MM.1S (cell line): ENCODE measurements around the gene CHERP.
"Not testable (repeated sequence)": the region's sequence is repeated elsewhere in the genome, so short reads cannot be mapped to it uniquely, and the experiment has no call there.

Experiments used
- DNase-seq: peaks from one replicate; pipeline ENCODE4 v3.0.0-alpha.2; 2015
- H2AFZ ChIP-seq: fragments of 300-600 bp; sonication (generic); 2 replicates; pipeline ENCODE4 v1.6.0; 2016; ENCODE audit warnings: antibody characterized with exemption, low read length
- H3F3A ChIP-seq: fragments of 300-600 bp; sonication (generic); 2 replicates; pipeline ENCODE4 v1.6.1; 2016; ENCODE audit warnings: mild to moderate bottlenecking, antibody characterized with exemption, low read length, moderate library complexity, mixed read lengths; ENCODE audit not compliant: insufficient read depth
- H3K27ac ChIP-seq: fragments of 300-600 bp; sonication (generic); 2 replicates; pipeline ENCODE4 v1.5.1; 2016; ENCODE audit warnings: mild to moderate bottlenecking, low read length
- H3K27me3 ChIP-seq: fragments of 300-600 bp; sonication (generic); replicated peaks from 2 replicates; pipeline ENCODE4 v1.6.0; 2016; ENCODE audit warnings: low read length; ENCODE audit not compliant: insufficient read depth
- H3K36me3 ChIP-seq: fragments of 300-600 bp; sonication (generic); replicated peaks from 2 replicates; pipeline ENCODE4 v1.6.1; 2016; ENCODE audit warnings: mild to moderate bottlenecking, low read length, mixed read lengths; ENCODE audit not compliant: insufficient read depth
- H3K4me1 ChIP-seq: fragments of 300-600 bp; sonication (generic); 2 replicates; pipeline ENCODE4 v1.6.1; 2016; ENCODE audit warnings: low read length, mixed read lengths
- H3K4me2 ChIP-seq: fragments of 300-600 bp; sonication (generic); 2 replicates; pipeline ENCODE4 v1.6.0; 2016; ENCODE audit warnings: low read depth, low read length
- H3K4me3 ChIP-seq: fragments of 300-600 bp; sonication (generic); 2 replicates; pipeline ENCODE4 v1.5.1; 2016; ENCODE audit warnings: low read length, mixed read lengths
- H3K79me2 ChIP-seq: fragments of 300-600 bp; sonication (generic); 2 replicates; pipeline ENCODE4 v1.6.1; 2016; ENCODE audit warnings: mixed run types, low read length, mixed read lengths
- H3K9ac ChIP-seq: fragments of 300-600 bp; sonication (generic); 2 replicates; pipeline ENCODE4 v1.6.1; 2016; ENCODE audit warnings: low read length, mixed read lengths
- H3K9me2 ChIP-seq: fragments of 300-600 bp; sonication (generic); replicated peaks from 2 replicates; pipeline ENCODE4 v1.6.1; 2016; ENCODE audit warnings: mild to moderate bottlenecking, low read length, mixed read lengths; ENCODE audit not compliant: insufficient read depth
- H3K9me3 ChIP-seq: fragments of 300-600 bp; sonication (generic); replicated peaks from 2 replicates; pipeline ENCODE4 v1.6.1; 2016; ENCODE audit warnings: mild to moderate bottlenecking, low read length, mixed read lengths; ENCODE audit not compliant: insufficient read depth
- H4K20me1 ChIP-seq: fragments of 300-600 bp; sonication (generic); 2 replicates; pipeline ENCODE4 v1.6.1; 2016; ENCODE audit warnings: mild to moderate bottlenecking, low read length, moderate library complexity, mixed read lengths; ENCODE audit not compliant: insufficient read depth
- EZH2 ChIP-seq: fragments of 300-600 bp; sonication (generic); optimal IDR thresholded peaks from 2 replicates; pipeline ENCODE3; 2017; ENCODE audit warnings: low read depth, mild to moderate bottlenecking, antibody characterized with exemption, low read length, mixed read lengths
- EZH2phosphoT487 ChIP-seq: fragments of 300-600 bp; sonication (generic); IDR thresholded peaks from 2 replicates; pipeline ENCODE4 v1.6.1; 2018; ENCODE audit warnings: antibody characterized with exemption, low read length
- TF ChIP-seq, protein P1 (sequence below): fragments of 300-600 bp; sonication (generic); IDR thresholded peaks from 2 replicates; pipeline ENCODE4 v1.5.1; 2016; ENCODE audit warnings: antibody characterized with exemption, low read length, mixed read lengths

Gene CHERP

DNA sequence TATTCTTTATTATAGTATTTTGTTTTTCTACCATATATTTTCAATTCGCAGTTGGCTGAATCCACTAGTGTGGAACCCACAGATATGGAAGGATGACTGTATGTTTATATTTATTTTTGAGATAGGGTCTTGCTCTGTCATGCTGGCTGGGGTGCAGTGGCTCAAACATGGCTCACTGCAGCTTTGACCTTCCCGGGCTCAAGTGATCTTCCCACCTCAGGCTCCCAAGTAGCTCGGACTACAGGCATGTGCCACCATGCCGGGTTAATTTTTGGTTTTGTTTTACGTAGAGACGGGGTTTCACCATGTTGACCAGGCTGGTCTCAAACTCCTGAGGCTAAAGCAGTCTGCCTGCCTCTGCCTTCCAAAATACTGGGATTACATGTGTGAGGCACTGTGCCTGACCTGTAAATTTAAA is 20.4 kb upstream of the CHERP start:
- TF ChIP-seq EZH2 (no peak), EZH2phosphoT487 (no peak)
- DNase-seq: no peak
- peaks cover 17% of the 10 kb centered on the region for H3F3A ChIP-seq
- peaks cover 9% of the 10 kb centered on the region; the same call in 1 of the 2 replicates for H3K36me3 ChIP-seq
- H3K27ac ChIP-seq: no peak overlapping the region
- H3K9ac ChIP-seq: no peak overlapping the region
- H3K79me2 ChIP-seq: peaks cover 36% of the 10 kb centered on the region
- no peaks in the 10 kb centered on the region for H3K9me3 ChIP-seq
- no peaks in the 10 kb centered on the region for H3K27me3 ChIP-seq
- H3K4me1 ChIP-seq: peaks cover 15% of the 10 kb centered on the region
- H3K4me3 ChIP-seq: no peak overlapping the region
- H4K20me1 ChIP-seq: no peaks in the 10 kb centered on the region
- no peaks in the 10 kb centered on the region for H3K9me2 ChIP-seq
- no peak overlapping the region for H3K4me2 ChIP-seq
- no peak overlapping the region for H2AFZ ChIP-seq

DNA sequence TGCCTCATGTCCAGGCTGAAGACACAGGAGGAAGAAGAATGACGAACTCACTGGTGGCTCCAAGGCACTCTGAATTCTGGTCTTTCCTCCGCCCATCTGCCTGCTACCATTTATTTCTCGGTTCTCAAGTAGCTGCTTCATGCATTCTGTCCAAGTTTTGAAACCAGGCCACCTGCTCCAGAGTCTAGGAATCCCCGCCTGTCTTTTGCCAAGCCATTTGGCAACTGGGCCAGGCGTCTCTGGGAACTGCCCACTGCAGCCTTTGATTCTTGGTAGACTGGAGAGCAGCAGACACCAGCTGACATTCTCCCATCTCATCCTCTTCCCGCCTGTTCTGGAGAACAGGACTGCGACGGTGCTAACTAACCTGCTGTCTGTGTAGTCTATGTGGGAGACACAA is 19.1 kb upstream of the CHERP start:
- H3K27me3 ChIP-seq: no peaks in the 10 kb centered on the region
- H2AFZ ChIP-seq: no peak overlapping the region
- peaks cover 5% of the 10 kb centered on the region for H3K4me1 ChIP-seq
- no peak for TF ChIP-seq EZH2
- TF ChIP-seq EZH2phosphoT487: no peak
- TF ChIP-seq, protein P1, sequence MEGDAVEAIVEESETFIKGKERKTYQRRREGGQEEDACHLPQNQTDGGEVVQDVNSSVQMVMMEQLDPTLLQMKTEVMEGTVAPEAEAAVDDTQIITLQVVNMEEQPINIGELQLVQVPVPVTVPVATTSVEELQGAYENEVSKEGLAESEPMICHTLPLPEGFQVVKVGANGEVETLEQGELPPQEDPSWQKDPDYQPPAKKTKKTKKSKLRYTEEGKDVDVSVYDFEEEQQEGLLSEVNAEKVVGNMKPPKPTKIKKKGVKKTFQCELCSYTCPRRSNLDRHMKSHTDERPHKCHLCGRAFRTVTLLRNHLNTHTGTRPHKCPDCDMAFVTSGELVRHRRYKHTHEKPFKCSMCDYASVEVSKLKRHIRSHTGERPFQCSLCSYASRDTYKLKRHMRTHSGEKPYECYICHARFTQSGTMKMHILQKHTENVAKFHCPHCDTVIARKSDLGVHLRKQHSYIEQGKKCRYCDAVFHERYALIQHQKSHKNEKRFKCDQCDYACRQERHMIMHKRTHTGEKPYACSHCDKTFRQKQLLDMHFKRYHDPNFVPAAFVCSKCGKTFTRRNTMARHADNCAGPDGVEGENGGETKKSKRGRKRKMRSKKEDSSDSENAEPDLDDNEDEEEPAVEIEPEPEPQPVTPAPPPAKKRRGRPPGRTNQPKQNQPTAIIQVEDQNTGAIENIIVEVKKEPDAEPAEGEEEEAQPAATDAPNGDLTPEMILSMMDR: no peak
- no peak overlapping the region for H3K27ac ChIP-seq
- no peaks in the 10 kb centered on the region for H3K9me2 ChIP-seq
- DNase-seq: no peak
- no peak overlapping the region for H3K9ac ChIP-seq
- H3K4me3 ChIP-seq: no peak overlapping the region
- peaks cover 9% of the 10 kb centered on the region; the same call in 1 of the 2 replicates for H3K36me3 ChIP-seq
- peaks cover 4% of the 10 kb centered on the region for H3F3A ChIP-seq
- H3K9me3 ChIP-seq: no peaks in the 10 kb centered on the region
- no peak overlapping the region for H3K4me2 ChIP-seq
- H3K79me2 ChIP-seq: peaks cover 31% of the 10 kb centered on the region
- H4K20me1 ChIP-seq: no peaks in the 10 kb centered on the region

DNA sequence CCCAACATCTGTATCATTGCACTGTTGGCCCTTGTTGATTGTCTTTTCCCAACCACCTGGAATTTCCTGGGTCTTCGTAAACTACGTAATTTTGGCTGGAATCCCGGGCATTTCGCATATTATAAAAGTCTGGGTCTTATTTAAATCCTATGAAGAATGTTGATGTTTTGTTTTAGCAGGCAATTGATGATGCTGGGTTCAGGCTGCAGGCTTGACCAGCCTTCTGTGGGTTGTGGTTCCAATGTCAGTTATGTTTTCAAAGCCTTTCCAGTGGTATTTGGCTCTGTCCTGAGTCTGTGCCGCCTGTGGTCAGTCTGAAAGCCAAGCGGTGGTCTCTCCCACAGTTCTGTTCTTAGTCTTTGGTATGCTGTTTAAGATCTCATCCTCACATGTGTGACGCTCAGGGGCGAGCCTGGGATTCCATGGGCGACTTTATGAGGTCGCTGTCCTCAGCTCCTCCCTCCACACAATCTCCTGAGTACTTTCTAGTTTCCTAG is 17.6 kb upstream of the CHERP start:
- no peaks in the 10 kb centered on the region for H3K4me1 ChIP-seq
- no peaks in the 10 kb centered on the region for H3K27me3 ChIP-seq
- peaks cover 9% of the 10 kb centered on the region; the same call in 1 of the 2 replicates for H3K36me3 ChIP-seq
- H4K20me1 ChIP-seq: no peaks in the 10 kb centered on the region
- H3K4me2 ChIP-seq: no peak overlapping the region
- peaks cover 25% of the 10 kb centered on the region for H3K79me2 ChIP-seq
- H3K9me2 ChIP-seq: no peaks in the 10 kb centered on the region
- H3K9ac ChIP-seq: no peak overlapping the region
- no peak overlapping the region for H2AFZ ChIP-seq
- H3K9me3 ChIP-seq: no peaks in the 10 kb centered on the region
- no peak for DNase-seq
- TF ChIP-seq EZH2: no peak
- TF ChIP-seq EZH2phosphoT487: no peak
- TF ChIP-seq, protein P1: no peak
- H3K4me3 ChIP-seq: no peak overlapping the region
- no peaks in the 10 kb centered on the region for H3F3A ChIP-seq
- no peak overlapping the region for H3K27ac ChIP-seq

DNA sequence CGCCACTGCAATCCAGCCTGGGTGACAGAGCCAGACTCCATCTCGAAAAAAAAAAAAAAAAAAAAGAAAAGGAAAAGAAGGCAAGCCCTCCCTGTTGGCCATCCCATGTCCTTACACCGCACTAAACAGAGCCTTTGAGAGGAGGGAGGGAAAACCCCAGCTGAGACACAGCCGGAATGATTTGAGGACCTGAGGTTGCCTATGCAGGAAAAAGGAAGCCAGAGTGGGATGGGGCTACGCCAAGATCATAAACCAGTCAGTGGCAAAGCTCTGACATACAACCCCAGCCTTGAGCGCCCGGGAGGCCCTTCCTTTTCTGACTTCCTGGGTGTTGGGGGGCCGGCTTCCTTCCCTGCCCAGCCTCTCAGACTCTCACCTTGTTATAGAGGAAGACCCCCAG is 12.5 kb upstream of the CHERP start:
- Histone ChIP-seq H3K4me3 (no peak overlapping the region), H3K36me3 (peaks cover 2% of the 10 kb centered on the region; the same call in 1 of the 2 replicates)
- TF ChIP-seq EZH2phosphoT487 (no peak), EZH2 (no peak)
- TF ChIP-seq, protein P1: no peak

GRCh38 chr19:16551902-16552301 is 9.7 kb upstream of the CHERP start:
- H3K79me2 ChIP-seq: peaks cover 16% of the 10 kb centered on the region
- H4K20me1 ChIP-seq, H3K4me1 ChIP-seq, H3K36me3 ChIP-seq, H3K27ac ChIP-seq, H3F3A ChIP-seq, H3K9ac ChIP-seq, H3K9me3 ChIP-seq, H3K4me3 ChIP-seq, H3K4me2 ChIP-seq, H3K27me3 ChIP-seq, H3K9me2 ChIP-seq, H2AFZ ChIP-seq, DNase-seq: not testable (repeated sequence)

More for the DNA sequence above, 12.5 kb upstream of the CHERP start:
- Histone ChIP-seq H2AFZ (no peak overlapping the region), H4K20me1 (no peaks in the 10 kb centered on the region), H3K79me2 (peaks cover 20% of the 10 kb centered on the region), H3K9me2 (no peaks in the 10 kb centered on the region), H3K27me3 (no peaks in the 10 kb centered on the region), H3K9ac (no peak overlapping the region), H3K4me1 (no peaks in the 10 kb centered on the region), H3K4me2 (no peak overlapping the region), H3K9me3 (no peaks in the 10 kb centered on the region), H3K27ac (no peak overlapping the region), H3F3A (no peaks in the 10 kb centered on the region)
- DNase-seq: no peak
